B cell (primary cell): Measurements from ENCODE around the gene TCFL5. TPM values are rescaled to one million over a fixed set of nuclear protein-coding genes. Genes with fewer than 3 reads are reported as not detected.

Experiments used
- ATAC-seq: fragments of 200-7000 bp; cut with Tn5 transposase; one replicate; pipeline ENCODE4 v1.10.0; 2021; ENCODE audit warnings: low read depth, mild to moderate bottlenecking, moderate number of reproducible peaks, moderate library complexity
- CTCF ChIA-PET: fragments of 350-600 bp; sonication (Branson Sonifier 250); formaldehyde crosslinking; loops from one replicate; lab custom pipeline; 2021; ENCODE audit warnings: antibody characterized with exemption, inconsistent platforms; lab: Charles Lee
- POLR2A ChIA-PET: fragments of 350-600 bp; sonication (Branson Sonifier 250); formaldehyde crosslinking; loops from one replicate; lab custom pipeline; 2021; ENCODE audit warnings: antibody characterized with exemption; lab: Charles Lee
- DNase-seq: peaks from one replicate; pipeline ENCODE4 v3.0.0; 2013
- H2AFZ ChIP-seq: 2 replicates; pipeline ENCODE4 v1.6.1; 2012; ENCODE audit warnings: mild to moderate bottlenecking, low read depth, low read length; ENCODE audit not compliant: insufficient read depth, poor library complexity, severe bottlenecking
- H3K27ac ChIP-seq, 2 donors: 1 replicate in 1 of 2; 2 replicates in 1 of 2; pipeline ENCODE4 v1.5.1; 2012 to 2013; ENCODE audit warnings: low read length in 2 of 2, mild to moderate bottlenecking in 2 of 2, moderate library complexity in 1 of 2
- H3K27me3 ChIP-seq, 4 experiments: fragments of 200-600 bp in 1 of 4; sonication (generic) in 1 of 4; replicated peaks in 1 of 4; 1 replicate in 2 of 4; 2 replicates in 2 of 4; pipeline versions ENCODE4 v1.6.1 to v1.7.0; 2013 to 2016; ENCODE audit warnings: low read length in 3 of 4, mild to moderate bottlenecking in 2 of 4, mixed read lengths in 1 of 4, moderate library complexity in 1 of 4; ENCODE audit not compliant: insufficient read depth in 4 of 4, control insufficient read depth in 3 of 4; ENCODE audit errors: control extremely low read depth in 1 of 4
- H3K36me3 ChIP-seq, 2 experiments: replicated peaks in 1 of 2; 1 replicate in 1 of 2; 2 replicates in 1 of 2; pipeline versions ENCODE4 v1.6.1 to v1.7.1; 2013; ENCODE audit warnings: low read length in 1 of 2; ENCODE audit not compliant: insufficient read depth in 2 of 2, control insufficient read depth in 1 of 2; ENCODE audit errors: control extremely low read depth in 1 of 2, extremely low read depth in 1 of 2
- H3K4me1 ChIP-seq, 2 donors: fragments of 200-600 bp in 1 of 2; sonication (generic) in 1 of 2; 1 replicate in 1 of 2; 2 replicates in 1 of 2; pipeline versions ENCODE4 v1.5.1 to v1.6.1; 2013 to 2017; ENCODE audit warnings: low read length in 2 of 2; ENCODE audit not compliant: control insufficient read depth in 2 of 2, insufficient read depth in 2 of 2
- H3K4me2 ChIP-seq: replicated peaks from 2 replicates; pipeline ENCODE3; 2012; ENCODE audit warnings: mild to moderate bottlenecking, low read depth, low read length; ENCODE audit not compliant: poor library complexity, severe bottlenecking
- H3K4me3 ChIP-seq, 5 experiments: fragments of 200-600 bp in 1 of 5; sonication (generic) in 1 of 5; 1 replicate in 3 of 5; 2 replicates in 2 of 5; pipeline versions ENCODE4 v1.5.1 to v1.7.0; 2011 to 2016; ENCODE audit warnings: low read length in 4 of 5, mild to moderate bottlenecking in 4 of 5, low read depth in 2 of 5, control low read depth in 1 of 5, moderate library complexity in 1 of 5; ENCODE audit not compliant: insufficient read depth in 1 of 5; ENCODE audit errors: control extremely low read depth in 1 of 5, extremely low read depth in 1 of 5
- H3K79me2 ChIP-seq: fragments of 200-600 bp; sonication (generic); one replicate; pipeline ENCODE4 v1.6.0; 2016; ENCODE audit warnings: low read length; ENCODE audit not compliant: control insufficient read depth, insufficient read depth
- H3K9ac ChIP-seq: fragments of 200-600 bp; sonication (generic); 2 replicates; pipeline ENCODE4 v1.6.1; 2017; ENCODE audit warnings: mild to moderate bottlenecking, low read length, moderate library complexity
- H3K9me3 ChIP-seq, 3 donors: one replicate each; pipeline versions ENCODE4 v1.6.1 to v1.7.1; 2013; ENCODE audit warnings: low read length in 2 of 3; ENCODE audit not compliant: control insufficient read depth in 2 of 3, insufficient read depth in 1 of 3; ENCODE audit errors: control extremely low read depth in 1 of 3
- H4K20me1 ChIP-seq: 2 replicates; pipeline ENCODE4 v1.6.0; 2012; ENCODE audit warnings: mild to moderate bottlenecking, low read length; ENCODE audit not compliant: insufficient read depth, control insufficient read depth, poor library complexity, severe bottlenecking
- H3K27ac Mint-ChIP-seq: one replicate; pipeline ENCODE4 v1.8.0; 2021; ENCODE audit warnings: mixed read lengths
- H3K27me3 Mint-ChIP-seq: one replicate; pipeline ENCODE4 v1.8.0; 2021; ENCODE audit warnings: mixed read lengths
- H3K4me1 Mint-ChIP-seq: one replicate; pipeline ENCODE4 v1.8.0; 2021; ENCODE audit warnings: mixed read lengths
- H3K4me3 Mint-ChIP-seq: one replicate; pipeline ENCODE4 v1.8.0; 2021; ENCODE audit warnings: mixed read lengths
- H3K9me3 Mint-ChIP-seq: one replicate; pipeline ENCODE4 v1.8.0; 2022; ENCODE audit warnings: mixed read lengths; ENCODE audit not compliant: insufficient read depth
- CTCF ChIP-seq: fragments of 200-600 bp; IDR thresholded peaks from one replicate; pipeline ENCODE4 v1.8.0; 2022; ENCODE audit warnings: antibody characterized with exemption, mild to moderate bottlenecking
- EZH2 ChIP-seq: IDR thresholded peaks from 2 replicates; pipeline ENCODE4 v1.6.1; 2012; ENCODE audit warnings: borderline replicate concordance, low read depth, mild to moderate bottlenecking, moderate library complexity, low read length; ENCODE audit not compliant: insufficient read depth, poor library complexity, severe bottlenecking
- WGBS: methylation state at CpG from one replicate; pipeline ENCODE4 v1.1.5; 2013; ENCODE audit warnings: missing lambda C conversion rate; ENCODE audit not compliant: insufficient coverage; 5-methylcytosine and 5-hydroxymethylcytosine counted together
- intact Hi-C: fragments of 100-400 bp; cut with micrococcal nuclease; formaldehyde crosslinking; loops from one replicate; pipeline ENCODE4 v1.10.0; 2022
- polyA plus RNA-seq: library from polyadenylated mRNA; depleted of rRNA; stranded (reverse); fragments of >200 nt; gene quantifications from 2 replicates; pipeline ENCODE4 v1.2.3, GENCODE V29; 2012
- total RNA-seq, 2 donors: library from RNA; stranded (reverse); fragments of 120-200 nt in 1 of 2; gene quantifications; 1 replicate in 1 of 2; 2 replicates in 1 of 2; pipeline versions ENCODE4 v1.2.3 to v1.2.4, GENCODE V29; 2013 to 2022

The TCFL5 gene
- total and polyA plus RNA-seq, 2 donors (not counting 1 experiment from before 2014, with no cell fraction given), result 2.0 to 16.2 TPM

GRCh38 chr20:62846166-62846890 lies 15.3 kb downstream of the TCFL5 start:
- ChIA-PET POLR2A (no interaction called here), CTCF (interaction anchor here (1.0 kb wide), 1 partner anchor 16 kb away, joined by 4 read pairs; no protein-coding TSS in a partner anchor)
- no peaks in the 10 kb centered on the region for H3K27me3 ChIP-seq
- H2AFZ ChIP-seq, result no peak overlapping the region
- no peak for DNase-seq
- no peak overlapping the region for H3K27ac ChIP-seq
- ATAC-seq, result no peak
- Mint-ChIP-seq H3K9me3 (no peaks in the 10 kb centered on the region), H3K27me3 (no peaks in the 10 kb centered on the region), H3K4me3 (no peak overlapping the region), H3K4me1 (no peaks in the 10 kb centered on the region), H3K27ac (no peak overlapping the region)
- no peak overlapping the region for H3K9ac ChIP-seq
- H3K36me3 ChIP-seq, result no peaks in the 10 kb centered on the region
- no peak overlapping the region for H3K4me3 ChIP-seq
- intact Hi-C loops, result no loop called here
- 93% methylated on average over 3 of the region's 19 CpGs for WGBS
- TF ChIP-seq EZH2, result no peak
- TF ChIP-seq CTCF, result no peak
- no peaks in the 10 kb centered on the region for H3K9me3 ChIP-seq
- H4K20me1 ChIP-seq, result no peaks in the 10 kb centered on the region
- no peaks in the 10 kb centered on the region for H3K79me2 ChIP-seq
- H3K4me2 ChIP-seq, result no peak overlapping the region
- no peaks in the 10 kb centered on the region for H3K4me1 ChIP-seq

GRCh38 chr20:62845416-62846160 lies 16.0 kb downstream of the TCFL5 start:
- Mint-ChIP-seq H3K27me3 (no peaks in the 10 kb centered on the region), H3K9me3 (no peaks in the 10 kb centered on the region), H3K27ac (no peak overlapping the region), H3K4me1 (no peaks in the 10 kb centered on the region), H3K4me3 (no peak overlapping the region)
- ChIA-PET CTCF (no interaction called here), POLR2A (interaction anchor here (0.6 kb wide), 1 partner anchor 650 kb away, joined by 3 read pairs; no protein-coding TSS in a partner anchor)
- 95% methylated on average over 10 of the region's 16 CpGs for WGBS
- no peak for ATAC-seq
- Histone ChIP-seq H3K4me1 (no peaks in the 10 kb centered on the region), H3K9me3 (no peaks in the 10 kb centered on the region), H3K27me3 (no peaks in the 10 kb centered on the region), H3K79me2 (no peaks in the 10 kb centered on the region), H3K4me3 (no peak overlapping the region), H3K9ac (no peak overlapping the region), H3K27ac (no peak overlapping the region), H2AFZ (no peak overlapping the region), H4K20me1 (no peaks in the 10 kb centered on the region), H3K36me3 (no peaks in the 10 kb centered on the region), H3K4me2 (no peak overlapping the region)
- intact Hi-C loops, result no loop called here
- DNase-seq, result no peak
- TF ChIP-seq EZH2 (no peak), CTCF (no peak)
